HG03439 (cell line): ENCODE measurements around the gene ADPRS.

Source experiments
- ATAC-seq: cut with Tn5 transposase; IDR thresholded peaks from one replicate; pipeline ENCODE4 v1.9.1; 2021; ENCODE audit warnings: mild to moderate bottlenecking, moderate library complexity; ENCODE audit not compliant: unreplicated experiment

ADPRS gene, protein sequence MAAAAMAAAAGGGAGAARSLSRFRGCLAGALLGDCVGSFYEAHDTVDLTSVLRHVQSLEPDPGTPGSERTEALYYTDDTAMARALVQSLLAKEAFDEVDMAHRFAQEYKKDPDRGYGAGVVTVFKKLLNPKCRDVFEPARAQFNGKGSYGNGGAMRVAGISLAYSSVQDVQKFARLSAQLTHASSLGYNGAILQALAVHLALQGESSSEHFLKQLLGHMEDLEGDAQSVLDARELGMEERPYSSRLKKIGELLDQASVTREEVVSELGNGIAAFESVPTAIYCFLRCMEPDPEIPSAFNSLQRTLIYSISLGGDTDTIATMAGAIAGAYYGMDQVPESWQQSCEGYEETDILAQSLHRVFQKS

DNA sequence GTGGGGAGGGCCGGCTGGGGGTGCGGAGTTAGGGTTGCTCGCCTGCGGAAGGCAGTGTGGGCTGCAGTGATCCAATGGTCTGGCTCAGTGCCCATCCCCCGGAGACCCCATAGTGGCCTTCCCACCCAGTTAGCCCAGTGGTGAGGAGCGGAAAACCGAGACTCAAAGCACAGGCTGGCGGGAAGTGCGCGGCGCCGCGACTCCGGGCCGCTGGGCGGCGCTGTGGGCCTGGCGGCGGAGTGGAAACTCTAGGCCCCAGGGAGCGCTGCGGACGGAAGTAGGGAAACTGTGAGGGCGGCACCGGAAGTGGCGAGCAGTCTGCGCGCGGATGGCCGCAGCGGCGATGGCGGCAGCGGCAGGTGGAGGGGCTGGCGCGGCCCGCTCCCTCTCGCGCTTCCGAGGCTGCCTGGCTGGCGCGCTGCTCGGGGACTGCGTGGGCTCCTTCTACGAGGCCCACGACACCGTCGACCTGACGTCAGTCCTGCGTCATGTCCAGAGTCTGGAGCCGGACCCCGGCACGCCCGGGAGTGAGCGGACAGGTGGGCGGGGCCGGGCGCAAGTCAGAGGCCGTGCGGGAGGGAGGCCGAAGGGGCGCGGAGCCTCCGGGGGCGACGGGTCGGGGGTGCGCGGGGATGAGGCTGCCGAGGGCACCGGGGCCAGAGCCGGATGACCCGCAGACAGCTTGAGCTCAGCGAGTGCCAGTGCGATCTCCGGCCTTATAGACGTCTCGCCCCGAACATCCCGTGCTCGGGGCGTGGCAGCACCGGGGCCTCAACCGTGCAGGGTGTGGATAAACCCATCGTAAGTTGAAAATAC, at the start of gene ADPRS:
TSS of gene ADPRS (plus strand) at position 316 of the 816 bp plus-strand sequence. CDS start at position 329, 13 bp downstream.
- ATAC-seq, result peak; percentile 87

DNA sequence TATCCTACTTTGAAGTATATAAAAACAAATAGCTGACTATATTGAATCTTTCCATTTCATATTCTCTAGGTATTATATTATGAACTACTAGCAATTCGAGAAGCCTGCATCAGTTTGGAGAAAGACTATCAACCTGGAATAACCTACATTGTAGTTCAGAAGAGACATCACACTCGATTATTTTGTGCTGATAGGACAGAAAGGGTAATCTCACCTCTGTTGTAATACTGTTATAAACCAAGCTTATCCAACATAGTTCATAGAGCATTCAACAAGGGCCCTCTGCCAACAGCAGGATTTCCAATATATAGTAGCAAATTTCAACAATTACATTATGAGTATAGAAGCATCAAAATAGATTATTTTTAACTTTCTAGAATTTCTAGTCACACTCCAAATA, 48.5 kb upstream of the ADPRS start:
- no peak for ATAC-seq

DNA sequence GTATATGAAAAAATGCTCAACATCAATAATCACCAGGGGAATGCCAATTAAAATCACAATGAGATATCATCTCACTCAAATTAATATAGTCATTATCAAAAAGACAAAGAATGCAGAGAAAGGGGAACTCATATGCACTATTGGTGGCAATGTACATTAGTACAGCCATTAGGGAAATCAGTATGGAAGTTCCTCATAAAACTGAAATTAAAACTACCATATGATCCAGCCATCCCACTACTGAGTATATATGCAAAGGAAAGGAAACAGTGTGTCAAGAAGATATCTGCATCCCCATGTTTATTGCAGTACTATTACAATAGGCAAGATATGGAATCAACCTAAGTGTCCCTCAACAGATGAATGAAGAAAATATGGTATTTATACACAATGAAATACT, 36.9 kb upstream of the ADPRS start:
- no peak for ATAC-seq

DNA sequence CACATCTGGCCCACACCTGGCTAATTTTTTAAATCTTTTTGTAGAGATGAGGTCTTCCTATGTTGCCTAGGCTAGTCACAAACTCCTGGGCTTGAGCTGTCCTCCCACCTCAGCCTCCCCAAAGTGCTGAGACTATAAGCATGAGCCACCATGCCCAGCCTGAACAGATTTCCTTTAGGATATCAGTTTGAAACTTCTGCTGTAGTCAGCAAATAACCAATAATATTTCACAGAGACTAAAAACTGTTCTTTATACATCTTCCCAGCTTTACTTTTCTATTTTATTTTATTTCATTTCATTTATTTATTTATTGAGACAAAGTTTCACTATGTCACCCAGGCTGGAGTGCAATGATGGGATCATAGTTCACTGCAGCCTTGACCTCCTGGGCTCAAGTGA, 34.7 kb upstream of the ADPRS start:
- no peak for ATAC-seq

DNA sequence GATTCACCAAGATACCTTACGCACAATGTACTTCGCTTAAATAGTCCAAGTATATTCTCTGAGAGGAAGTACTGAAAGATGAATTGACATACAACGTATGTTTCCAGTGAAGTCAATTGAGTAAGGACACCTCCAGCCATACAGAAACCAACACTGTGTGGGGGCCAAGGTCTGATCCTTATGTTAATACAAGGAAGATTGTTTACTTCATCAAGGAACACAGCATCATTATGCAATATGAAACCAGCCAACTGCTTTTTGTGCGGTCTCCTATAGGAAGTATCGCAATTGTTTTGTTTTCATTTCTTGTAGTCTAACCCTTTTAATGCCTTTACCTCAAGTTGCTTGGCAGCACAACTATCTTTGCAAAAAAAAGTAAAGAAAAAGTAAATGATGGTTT, 33.0 kb upstream of the ADPRS start:
- no peak for ATAC-seq

DNA sequence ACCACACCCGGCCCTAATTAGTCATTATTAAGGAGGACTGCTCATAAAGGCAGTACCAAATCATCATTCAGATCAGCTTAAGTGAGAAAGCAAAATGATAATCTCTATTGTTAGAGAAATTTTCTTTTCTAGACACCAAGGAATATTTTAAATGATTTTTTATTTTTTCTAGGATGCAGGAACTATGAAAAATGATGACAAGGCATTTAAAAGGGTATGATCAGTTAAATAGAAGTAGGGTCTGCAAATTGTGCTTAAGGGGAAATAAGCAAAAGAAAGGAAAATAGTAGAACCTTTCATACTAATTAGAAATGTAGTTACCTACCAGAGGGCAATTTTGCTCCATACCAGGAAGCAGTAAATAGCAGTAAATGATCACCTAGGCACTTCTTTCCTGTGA, 26.4 kb upstream of the ADPRS start:
- ATAC-seq, result no peak

DNA sequence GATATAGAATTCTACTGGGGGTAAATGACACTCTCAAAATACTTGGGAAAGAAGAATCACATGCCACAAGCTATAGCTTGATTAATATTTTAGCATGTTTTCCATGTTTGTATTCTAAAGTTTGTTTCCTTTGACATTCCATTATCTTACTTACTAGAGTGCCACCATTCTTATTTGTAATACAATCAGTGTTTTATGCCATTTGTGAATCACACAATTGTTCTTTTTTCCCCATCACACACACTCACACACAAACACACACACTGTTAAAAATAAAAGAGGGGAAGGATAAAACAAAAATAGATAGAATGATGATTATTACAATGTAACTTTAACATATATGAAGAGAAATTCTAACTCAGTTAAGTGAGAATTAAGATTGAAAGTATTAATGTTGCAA, 20.8 kb upstream of the ADPRS start:
- no peak for ATAC-seq

DNA sequence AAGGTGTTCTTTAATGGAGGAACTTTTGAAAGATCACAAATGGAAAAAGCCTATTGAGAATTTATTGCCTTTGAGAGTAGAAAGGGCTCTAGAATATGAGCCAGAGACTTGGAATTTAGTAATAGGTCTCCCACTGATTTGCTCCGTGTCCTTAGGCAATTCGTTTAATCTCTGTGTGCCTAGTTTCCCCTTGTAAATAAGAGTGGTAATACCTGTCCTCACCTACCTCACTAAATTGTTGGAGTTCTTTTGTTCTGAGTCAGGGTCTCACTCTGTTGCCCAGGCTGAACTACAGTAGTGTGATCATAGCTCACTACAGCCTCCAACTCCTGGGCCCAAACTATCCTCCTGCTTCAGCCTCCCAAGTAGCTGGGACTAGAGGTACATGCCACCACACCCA, 19.8 kb upstream of the ADPRS start:
- no peak for ATAC-seq

DNA sequence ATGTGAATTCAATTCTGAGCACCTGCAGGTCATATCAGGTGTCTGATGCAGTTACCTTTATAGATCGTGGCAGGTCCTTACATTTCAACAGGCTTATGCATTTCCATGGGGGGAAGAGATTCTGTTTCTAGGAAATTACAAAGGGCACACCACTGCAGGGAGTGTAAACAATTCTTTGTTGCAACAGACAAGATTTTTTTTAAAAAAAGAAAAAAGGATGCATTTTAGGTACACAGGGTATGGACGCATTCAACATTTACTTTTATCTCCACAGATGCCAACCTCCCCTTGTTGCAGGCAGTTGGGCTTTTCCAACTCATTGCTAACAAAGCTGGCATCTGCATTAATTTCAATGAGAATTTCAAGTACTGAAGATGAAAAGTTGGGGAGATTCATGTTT, 18.3 kb upstream of the ADPRS start:
- no peak for ATAC-seq

DNA sequence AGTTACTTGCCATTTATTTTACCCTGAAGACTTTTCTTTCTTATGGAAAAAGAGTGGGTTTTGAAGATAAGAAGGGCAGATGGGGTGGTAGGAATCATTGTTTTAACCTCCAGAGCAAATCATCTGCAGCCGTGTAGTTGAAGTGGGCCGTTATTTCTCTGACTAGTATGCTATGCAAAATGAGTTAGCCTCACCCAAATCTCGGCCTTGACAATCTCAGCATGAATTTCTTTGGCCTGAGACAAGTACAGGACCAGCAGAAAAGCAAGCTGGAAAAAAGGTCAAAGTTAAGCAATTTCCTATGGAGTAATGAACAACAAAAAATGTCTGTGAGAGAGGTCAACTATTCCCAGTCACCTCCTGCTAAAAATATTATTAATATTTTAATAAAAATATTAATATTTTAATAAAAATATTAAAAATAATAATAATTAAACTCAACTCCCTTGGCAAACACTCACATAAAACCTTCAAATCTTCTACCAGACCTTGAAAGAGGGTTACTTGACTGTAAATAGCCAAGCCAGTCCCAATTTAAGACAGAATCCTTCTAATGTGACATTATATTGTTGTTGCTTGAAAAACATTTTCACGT, 11.6 kb upstream of the ADPRS start:
- ATAC-seq, result no peak

DNA sequence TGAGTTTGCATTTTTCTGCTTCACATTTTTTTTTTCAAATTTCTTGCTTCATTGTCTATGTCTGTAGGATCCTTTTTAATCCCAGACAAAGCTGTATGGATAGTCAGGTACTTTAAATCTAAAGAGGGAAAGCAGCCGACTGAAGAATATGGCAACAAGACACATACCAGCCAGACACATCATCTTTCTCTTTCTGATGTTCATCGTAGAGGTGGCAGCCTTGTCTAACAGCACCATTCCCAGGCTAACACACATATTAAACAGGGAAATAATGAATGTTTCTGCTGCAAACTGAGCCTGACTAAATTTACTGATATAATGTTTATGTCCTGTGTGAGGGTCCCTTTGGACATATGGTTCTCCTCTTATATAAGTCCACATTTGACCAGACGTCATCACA, 8.5 kb upstream of the ADPRS start:
- ATAC-seq, result no peak

DNA sequence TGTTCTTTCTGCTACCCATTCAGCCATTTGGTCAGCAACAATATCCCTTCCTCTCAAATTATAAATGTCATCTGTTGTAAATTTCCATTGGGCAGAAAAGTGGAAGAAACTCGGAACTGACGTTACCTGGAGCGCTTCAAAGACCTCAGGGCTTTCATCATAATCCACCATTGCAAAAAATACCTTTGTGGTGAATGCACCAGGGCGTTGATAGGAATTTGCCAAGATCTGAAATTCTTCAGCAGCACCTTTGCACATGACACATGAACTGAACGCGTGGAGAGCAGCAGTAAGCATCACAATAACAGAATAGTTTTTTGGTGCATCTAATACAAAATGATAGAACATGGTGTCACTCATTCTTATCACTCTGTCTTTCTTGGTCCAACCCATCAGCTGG, 7.9 kb upstream of the ADPRS start:
- ATAC-seq, result no peak

DNA sequence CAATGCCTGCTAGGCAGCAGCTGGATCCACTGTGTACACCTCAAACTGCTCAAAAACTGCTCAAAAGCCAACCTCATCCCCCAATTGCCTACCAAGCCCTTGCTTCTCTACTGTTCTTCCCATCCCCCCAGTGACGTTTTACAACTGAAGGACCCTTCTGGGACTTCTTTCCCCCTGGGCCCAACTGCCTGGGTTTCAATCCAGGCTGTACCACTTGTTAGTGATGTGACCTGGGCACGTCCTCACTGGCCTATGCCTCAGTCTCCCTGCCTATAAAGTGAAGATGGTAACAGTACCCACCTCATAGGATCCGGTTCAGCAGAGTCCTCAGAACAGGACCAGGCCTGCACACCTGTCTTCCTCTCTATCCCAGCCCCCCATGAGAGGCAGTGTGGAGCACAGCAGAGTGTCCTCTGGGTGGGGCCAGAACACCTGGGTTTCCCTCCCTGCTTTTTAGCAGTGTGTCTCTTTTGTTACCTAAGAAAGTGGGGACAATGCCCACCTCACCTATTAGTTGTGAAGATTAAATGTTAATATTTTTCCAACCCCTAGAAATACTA, 6.7 kb upstream of the ADPRS start:
- ATAC-seq, result no peak

DNA sequence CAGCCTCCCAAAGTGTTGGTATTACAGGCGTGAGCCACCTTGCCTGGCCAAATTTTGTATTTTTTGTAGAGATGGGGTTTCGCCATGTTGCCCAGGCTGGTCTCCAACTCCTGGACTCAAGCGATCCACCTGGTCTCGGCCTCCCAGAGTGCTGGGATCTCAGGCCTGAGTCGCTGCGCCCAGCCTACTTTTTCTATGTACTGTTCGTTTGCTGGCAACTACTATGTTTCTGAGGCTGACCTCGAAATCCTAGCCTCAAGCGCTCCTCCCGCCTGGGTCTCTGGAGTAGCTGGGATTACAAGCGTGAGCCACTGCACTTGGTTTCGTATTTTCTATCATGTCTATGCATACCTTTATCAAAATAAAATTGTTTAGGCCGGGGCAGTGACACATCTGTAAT, 5.5 kb upstream of the ADPRS start:
- no peak for ATAC-seq

DNA sequence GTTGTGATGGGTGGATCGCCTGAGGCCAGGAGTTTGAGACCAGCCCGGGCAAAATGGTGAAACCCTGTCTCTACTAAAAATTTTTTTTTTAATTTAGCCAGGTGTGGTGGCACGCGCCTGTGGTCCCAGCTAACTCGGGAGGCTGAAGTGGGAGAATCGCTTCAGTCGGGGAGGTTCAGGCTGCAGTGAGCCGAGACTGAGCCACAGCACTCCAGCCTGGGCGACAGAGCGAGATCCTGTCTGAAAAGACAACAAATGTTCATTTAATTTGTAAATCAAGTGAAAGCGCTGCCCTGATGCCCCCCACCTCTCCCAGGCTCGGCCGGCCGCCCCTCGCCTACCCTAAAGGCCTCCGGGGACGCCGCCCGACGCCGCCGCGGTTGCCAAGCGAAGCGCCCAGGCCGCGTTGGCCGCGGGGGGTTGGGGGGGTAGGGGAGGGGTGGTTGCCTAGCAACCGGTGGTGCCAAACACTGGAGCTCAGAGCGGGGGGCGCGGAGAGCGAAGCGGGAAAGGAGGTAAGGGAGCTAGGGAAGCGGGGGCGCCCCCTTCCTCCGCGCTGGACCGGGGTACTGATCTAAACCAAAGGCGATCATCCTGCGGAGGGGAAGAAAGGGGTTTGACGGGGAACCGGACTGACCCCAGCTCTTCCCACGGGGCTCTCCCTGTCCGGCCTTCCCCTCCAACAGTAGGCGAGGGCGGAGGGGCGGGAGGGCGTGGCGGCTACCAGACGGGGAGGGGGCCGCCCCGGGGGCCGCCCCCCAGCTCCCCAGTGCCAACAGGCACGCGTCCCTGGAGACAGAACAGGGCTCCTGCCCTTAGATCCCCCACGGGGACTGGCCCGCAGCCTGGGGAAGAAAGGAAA, 4.8 kb upstream of the ADPRS start, which contains the start of gene TEKT2:
TSS of gene TEKT2 (plus strand) at position 460 of the 862 bp plus-strand sequence. CDS start 828 bp downstream, outside the sequence.
- no peak for ATAC-seq

DNA sequence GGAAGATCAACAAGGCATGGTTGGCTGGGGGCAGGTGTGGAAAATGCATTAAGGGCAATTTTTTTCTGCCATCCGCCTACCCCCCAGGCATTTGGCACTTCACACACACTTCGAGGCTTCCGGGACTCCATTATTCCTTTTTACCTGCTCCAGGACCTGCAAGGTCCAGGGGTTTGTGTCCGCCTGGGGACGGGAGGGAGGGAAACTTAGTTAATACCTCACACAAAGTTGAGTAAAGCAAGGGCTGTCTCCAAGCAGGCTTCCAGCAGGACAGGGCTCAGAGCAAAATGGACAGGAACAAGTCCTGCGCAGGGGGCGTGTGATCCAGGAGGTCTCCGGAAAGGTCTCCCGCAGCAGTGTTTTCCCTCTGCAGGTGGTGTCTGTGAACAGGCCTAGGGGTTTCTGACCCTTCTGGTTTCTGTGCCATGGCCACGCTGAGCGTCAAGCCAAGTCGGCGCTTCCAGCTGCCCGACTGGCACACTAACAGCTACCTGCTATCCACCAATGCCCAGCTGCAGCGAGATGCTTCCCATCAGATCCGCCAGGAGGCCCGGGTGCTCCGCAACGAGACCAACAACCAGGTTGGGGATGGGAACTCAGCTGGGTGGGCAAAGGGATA, 4.1 kb upstream of the ADPRS start:
- no peak for ATAC-seq

DNA sequence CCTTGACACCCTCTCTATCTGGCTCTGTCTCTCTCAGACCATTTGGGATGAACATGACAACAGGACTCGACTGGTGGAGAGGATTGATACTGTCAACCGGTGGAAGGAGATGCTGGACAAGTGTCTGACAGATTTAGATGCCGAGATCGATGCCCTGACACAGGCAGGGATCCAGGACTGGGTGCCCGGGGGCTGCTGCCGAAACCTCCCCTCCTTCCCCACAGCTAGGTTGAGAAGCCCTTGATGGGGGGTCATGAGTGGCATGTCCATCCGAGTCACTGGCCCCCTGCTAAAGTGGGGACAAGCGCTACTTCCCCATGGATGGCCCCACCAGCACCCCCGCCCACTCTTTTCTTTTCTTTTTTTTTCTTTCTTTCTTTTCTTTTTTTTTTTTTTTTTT, 3.6 kb upstream of the ADPRS start:
- no peak for ATAC-seq

DNA sequence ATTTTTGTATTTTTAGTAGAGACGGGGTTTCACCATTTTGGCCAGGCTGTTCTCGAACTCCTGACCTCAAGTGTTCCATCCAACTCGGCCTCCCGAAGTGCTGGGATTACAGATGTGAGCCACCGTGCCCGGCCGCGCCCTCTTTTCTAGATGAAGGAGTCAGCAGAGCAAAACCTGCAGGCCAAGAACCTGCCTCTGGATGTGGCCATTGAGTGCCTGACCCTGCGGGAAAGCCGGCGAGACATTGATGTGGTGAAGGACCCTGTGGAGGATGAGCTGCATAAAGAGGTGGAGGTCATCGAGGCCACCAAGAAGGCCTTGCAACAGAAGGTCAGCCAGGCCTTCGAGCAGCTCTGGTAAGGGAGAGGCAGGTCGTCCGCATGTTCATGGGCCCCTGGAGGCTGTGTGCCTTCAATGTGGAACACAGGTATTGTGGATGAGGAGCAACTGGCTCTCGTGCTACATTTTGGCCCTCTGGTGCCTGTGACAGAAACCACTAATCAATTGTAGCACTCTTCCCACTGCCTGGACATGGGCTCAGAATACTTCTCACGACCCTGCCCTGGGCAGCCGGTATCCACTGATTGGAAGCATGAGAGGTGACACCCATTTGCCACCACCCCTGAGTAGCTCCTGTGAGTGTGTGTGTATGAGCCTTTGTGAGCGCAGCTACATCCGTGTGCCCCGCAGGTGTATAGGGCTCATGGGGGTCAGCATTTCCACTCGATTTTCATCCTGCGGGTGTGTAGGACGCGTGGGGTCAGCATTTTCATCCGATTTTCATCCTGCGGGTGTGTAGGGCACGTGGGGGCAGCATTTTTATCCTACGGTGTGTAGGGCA, 2.8 kb upstream of the ADPRS start:
- ATAC-seq, result no peak

DNA sequence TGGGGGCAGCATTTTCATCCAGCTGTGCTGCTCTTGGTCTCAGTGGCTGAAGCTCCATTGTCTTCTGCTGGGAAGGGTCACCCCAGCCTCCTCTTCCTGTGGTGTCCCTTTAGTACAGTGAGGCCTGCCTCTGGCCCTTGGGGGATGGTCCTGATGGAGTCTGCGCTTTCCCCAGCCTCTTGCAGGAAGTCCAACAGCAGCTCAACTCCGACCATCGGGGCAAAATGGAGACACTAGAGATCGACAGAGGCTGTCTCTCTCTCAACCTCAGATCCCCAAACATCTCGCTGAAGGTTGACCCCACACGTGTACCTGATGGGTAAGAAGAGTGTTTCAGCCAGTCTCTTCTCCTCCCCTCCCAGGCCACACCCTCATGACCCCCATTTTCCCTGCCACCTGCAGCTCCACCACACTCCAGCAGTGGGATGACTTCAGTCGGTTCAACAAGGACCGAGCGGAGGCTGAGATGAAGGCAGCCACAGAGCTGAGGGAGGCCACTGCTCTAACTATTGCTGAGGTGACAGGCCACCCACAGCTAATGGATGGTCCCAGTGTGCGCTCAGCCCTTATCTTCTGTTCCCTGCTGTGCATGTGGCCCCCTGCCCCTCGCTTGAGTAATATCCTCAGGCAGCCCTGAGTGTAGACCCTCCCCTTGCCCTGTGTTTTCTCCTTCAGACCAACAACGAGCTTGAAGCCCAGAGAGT, 2.0 kb upstream of the ADPRS start:
- no peak for ATAC-seq
